HepG2 (cell line): ENCODE results near the gene GNB3. TPM values are rescaled to one million over a fixed set of nuclear protein-coding genes. Genes with fewer than 3 reads are reported as not detected.

Experiments
- ATAC-seq: fragments of 200-7000 bp; cut with Tn5 transposase; 3 replicates; pipeline ENCODE4 v1.9.1; 2020; ENCODE audit warnings: mild to moderate bottlenecking, moderate library complexity
- BruUV-seq: library from RNA; stranded (reverse); fragments of 400-500 nt; replicated peaks from 2 replicates; lab custom pipeline; 2021; lab: Mats Ljungman, UMichigan
- CTCF ChIA-PET: fragments of 300-600 bp; formaldehyde crosslinking; extraction: SDS; loops from one replicate; lab custom pipeline; 2021; ENCODE audit warnings: low total read pairs, inconsistent platforms, low intra/inter-chr PET ratio; lab: Yijun Ruan, JAX
- POLR2A ChIA-PET: fragments of 350-600 bp; sonication (Branson Sonifier 250); formaldehyde crosslinking; loops from one replicate; lab custom pipeline; 2020; ENCODE audit warnings: antibody characterized with exemption, inconsistent platforms; lab: Yijun Ruan, JAX
- DNase-seq: peaks from one replicate; pipeline ENCODE4 v3.0.0-alpha.2; 2015; ENCODE audit warnings: low spot score
- FAIRE-seq: peaks from 3 replicates; lab custom pipeline; 2011; peaks lifted over from hg19 to GRCh38; lab: Jason Lieb, UNC
- H2AFZ ChIP-seq: one replicate; pipeline ENCODE4 v1.6.1; 2011; ENCODE audit warnings: low read length, inconsistent platforms
- H3K27ac ChIP-seq: fragments of 300-600 bp; 3 replicates; pipeline ENCODE4 v1.8.0; 2011; ENCODE audit warnings: mixed run types, mild to moderate bottlenecking, mixed read lengths, low read length, inconsistent platforms; ENCODE audit not compliant: insufficient read depth; ENCODE audit errors: extremely low read length
- H3K27me3 ChIP-seq, 2 experiments: fragments of 200-600 bp in 1 of 2; 2 replicates in 1 of 2; 3 replicates in 1 of 2; pipeline versions ENCODE4 v1.6.0 to v1.8.0; 2011; ENCODE audit warnings: low read length in 2 of 2, mild to moderate bottlenecking in 2 of 2, moderate library complexity in 2 of 2, inconsistent platforms in 1 of 2; ENCODE audit not compliant: insufficient read depth in 2 of 2, control insufficient read depth in 1 of 2
- H3K36me3 ChIP-seq, 2 experiments: fragments of 200-600 bp in 1 of 2; replicated peaks in 1 of 2; 2 replicates in 1 of 2; 3 replicates in 1 of 2; pipeline versions ENCODE4 v1.5.1 to v1.8.0; 2011; ENCODE audit warnings: low read length in 2 of 2, inconsistent platforms in 1 of 2; ENCODE audit not compliant: insufficient read depth in 2 of 2, control insufficient read depth in 1 of 2
- H3K4me1 ChIP-seq: 2 replicates; pipeline ENCODE4 v1.5.1; 2012; ENCODE audit warnings: low read length, inconsistent platforms; ENCODE audit not compliant: insufficient read depth
- H3K4me2 ChIP-seq: 2 replicates; pipeline ENCODE4 v1.6.0; 2011; ENCODE audit warnings: low read depth, low read length, inconsistent platforms
- H3K4me3 ChIP-seq, 3 experiments: fragments of 200-600 bp in 1 of 3; sonication (generic), shearing (Covaris generic) in 1 of 3; replicated peaks in 1 of 3; 2 replicates each; pipeline ENCODE4 v1.5.1; 2011 to 2016; ENCODE audit warnings: low read length in 3 of 3, inconsistent platforms in 2 of 3, low read depth in 2 of 3, mild to moderate bottlenecking in 2 of 3, control low read depth in 1 of 3, mixed read lengths in 1 of 3; ENCODE audit not compliant: insufficient read depth in 1 of 3
- H3K79me2 ChIP-seq: one replicate; pipeline ENCODE4 v1.6.1; 2011; ENCODE audit warnings: low read length, inconsistent platforms; ENCODE audit not compliant: insufficient read depth
- H3K9ac ChIP-seq: 2 replicates; pipeline ENCODE4 v1.6.0; 2011; ENCODE audit warnings: mild to moderate bottlenecking, low read depth, low read length, inconsistent platforms; ENCODE audit not compliant: insufficient read depth
- H3K9me3 ChIP-seq: 2 replicates; pipeline ENCODE4 v1.5.1; 2012; ENCODE audit warnings: mild to moderate bottlenecking, low read length
- H4K20me1 ChIP-seq: 2 replicates; pipeline ENCODE4 v1.6.0; 2011; ENCODE audit warnings: inconsistent platforms, mild to moderate bottlenecking, low read length, moderate library complexity; ENCODE audit not compliant: insufficient read depth
- CEBPB ChIP-seq: IDR thresholded peaks from 2 replicates; pipeline ENCODE4 v1.6.1; 2011; ENCODE audit warnings: low read depth, low read length, improper control_type of control experiment, borderline replicate concordance
- CEBPG ChIP-seq: IDR thresholded peaks from 2 replicates; pipeline ENCODE4 v1.6.1; 2016
- SOX13 ChIP-seq, 3 experiments: fragments of 450-650 bp in 1 of 3; sonication (generic) in 1 of 3; formaldehyde crosslinking in 1 of 3; IDR thresholded peaks in 2 of 3; conservative IDR thresholded peaks in 1 of 3; 2 replicates each; pipeline versions ENCODE4 v1.5.0 to v1.6.1; 2016 to 2020; ENCODE audit warnings: antibody characterized with exemption in 1 of 3, mild to moderate bottlenecking in 1 of 3, missing compliant biosample characterization in 1 of 3, missing genetic modification reagents in 1 of 3, moderate library complexity in 1 of 3
- ZNF20 ChIP-seq: sonication (generic); formaldehyde crosslinking; IDR thresholded peaks from 2 replicates; pipeline ENCODE4 v1.4.0; 2020; ENCODE audit warnings: mild to moderate bottlenecking, moderate library complexity, missing genetic modification reagents
- ZNF224 ChIP-seq: sonication (generic); formaldehyde crosslinking; IDR thresholded peaks from 2 replicates; pipeline ENCODE4 v1.5.0; 2020; ENCODE audit warnings: mild to moderate bottlenecking, missing genetic modification reagents
- ZNF264 ChIP-seq: sonication (generic); formaldehyde crosslinking; IDR thresholded peaks from 2 replicates; pipeline ENCODE4 v1.4.0; 2020; ENCODE audit warnings: missing genetic modification reagents
- ZNF543 ChIP-seq: sonication (generic); formaldehyde crosslinking; IDR thresholded peaks from 2 replicates; pipeline ENCODE4 v1.4.0; 2020; ENCODE audit warnings: mild to moderate bottlenecking, missing genetic modification reagents
- ZSCAN30 ChIP-seq: sonication (generic); formaldehyde crosslinking; IDR thresholded peaks from 2 replicates; pipeline ENCODE4 v1.5.0; 2020; ENCODE audit warnings: mild to moderate bottlenecking, missing genetic modification reagents
- WGBS: methylation state at CpG from one replicate; pipeline ENCODE4 v1.1.6; 2017; ENCODE audit warnings: low lambda C conversion rate; 5-methylcytosine and 5-hydroxymethylcytosine counted together
- in situ Hi-C: cut with HindIII; loops from 2 replicates; pipeline ENCODE4 v1.10.0; 2017; ENCODE audit warnings: low pct_unique_long_range_greater_than_20kb; ENCODE audit not compliant: extremely low pct_ligation_motif_present
- intact Hi-C: fragments of 100-400 bp; cut with micrococcal nuclease; formaldehyde crosslinking; loops from one replicate; pipeline ENCODE4 v1.10.0; 2022; ENCODE audit not compliant: unreplicated experiment
- polyA plus RNA-seq, 8 experiments: library from polyadenylated mRNA; depleted of rRNA in 3 of 8; stranded (reverse) in 7 of 8; unstranded in 1 of 8; fragments of >200 nt; fragmentation: Illumina TruSeq in 4 of 8; extraction: Trizol in 4 of 8; gene quantifications; 2 replicates each; pipeline versions ENCODE4 v1.2.1 to v1.2.3, GENCODE V29; 2011 to 2016; ENCODE audit warnings: low read depth in 4 of 8, missing spikeins in 1 of 8, mixed read lengths in 1 of 8; ENCODE audit not compliant: insufficient read depth in 1 of 8
- total RNA-seq, 5 experiments: library from RNA; depleted of rRNA; stranded (reverse); fragments of >200 nt; fragmentation: Illumina TruSeq; extraction: Trizol; gene quantifications; 2 replicates each; pipeline ENCODE4 v1.2.3, GENCODE V29; 2016; ENCODE audit warnings: low read depth in 1 of 5
- TF ChIP-seq, protein P1 (sequence below): sonication (generic); formaldehyde crosslinking; IDR thresholded peaks from 2 replicates; pipeline ENCODE4 v1.4.0; 2020; ENCODE audit warnings: missing genetic modification reagents
- TF ChIP-seq, protein P2 (sequence below): sonication (generic); formaldehyde crosslinking; IDR thresholded peaks from 2 replicates; pipeline ENCODE4 v1.4.0; 2020; ENCODE audit warnings: missing genetic modification reagents
- TF ChIP-seq, protein P3 (sequence below): sonication (generic); formaldehyde crosslinking; conservative IDR thresholded peaks from 2 replicates; pipeline ENCODE4 v1.4.0; 2020; ENCODE audit warnings: missing genetic modification reagents

Gene GNB3
- total and polyA plus RNA-seq, 2 of the 13 experiments (the other 11 are each of a cell fraction or from before 2014, with no cell fraction given): 1.3 to 3.6 TPM

DNA sequence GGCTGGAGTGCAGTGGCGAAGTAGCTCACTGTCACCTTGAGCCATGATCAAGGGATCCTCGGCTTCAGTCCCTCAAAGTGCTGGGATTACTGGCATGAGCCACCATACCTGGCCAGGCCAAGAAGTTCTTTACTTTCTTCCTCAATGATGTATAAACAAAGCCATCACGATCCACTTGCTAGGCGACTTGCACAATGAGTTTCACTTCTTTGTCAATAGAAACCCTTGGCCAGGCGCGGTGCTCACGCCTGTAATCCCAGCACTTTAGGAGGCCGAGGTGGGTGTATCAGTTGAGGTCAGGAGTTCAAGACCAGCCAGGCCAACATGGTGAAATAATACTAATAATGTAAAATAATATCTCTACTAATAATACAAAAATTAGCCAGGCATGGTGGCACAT is 46.7 kb downstream of the GNB3 start:
- ATAC-seq: no peak
- Histone ChIP-seq H3K27ac (peak overlapping the region; percentile 61), H3K79me2 (no peaks in the 10 kb centered on the region), H3K9ac (no peak overlapping the region), H4K20me1 (no peaks in the 10 kb centered on the region), H3K9me3 (no peaks in the 10 kb centered on the region), H3K36me3 (peaks cover 0 to 1% of the 10 kb centered on the region in 2 experiments; a peak in 2 of 5 replicates), H3K4me2 (no peak overlapping the region; the same call in 1 of the 2 replicates), H3K4me1 (peaks cover 59% of the 10 kb centered on the region), H3K4me3 (no peak overlapping the region), H3K27me3 (no peaks in the 10 kb centered on the region; a peak in 1 of 5 replicates)
- in situ Hi-C loops: no loop called here
- intact Hi-C loops: no loop called here
- CTCF ChIA-PET: no interaction called here
- no TSS peak for BruUV-seq
- DNase-seq: no peak
- POLR2A ChIA-PET: interaction anchor here (1.8 to 3.0 kb wide), 2 partner anchors 15 to 56 kb away, joined by 4 to 25 read pairs; partner anchors contain the start of genes C12orf57, RNU7-1 and SPSB2
- TF ChIP-seq, protein P1, sequence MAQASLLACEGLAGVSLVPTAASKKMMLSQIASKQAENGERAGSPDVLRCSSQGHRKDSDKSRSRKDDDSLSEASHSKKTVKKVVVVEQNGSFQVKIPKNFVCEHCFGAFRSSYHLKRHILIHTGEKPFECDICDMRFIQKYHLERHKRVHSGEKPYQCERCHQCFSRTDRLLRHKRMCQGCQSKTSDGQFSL (CRISPR knock-in tag): no peak
- TF ChIP-seq, protein P2, sequence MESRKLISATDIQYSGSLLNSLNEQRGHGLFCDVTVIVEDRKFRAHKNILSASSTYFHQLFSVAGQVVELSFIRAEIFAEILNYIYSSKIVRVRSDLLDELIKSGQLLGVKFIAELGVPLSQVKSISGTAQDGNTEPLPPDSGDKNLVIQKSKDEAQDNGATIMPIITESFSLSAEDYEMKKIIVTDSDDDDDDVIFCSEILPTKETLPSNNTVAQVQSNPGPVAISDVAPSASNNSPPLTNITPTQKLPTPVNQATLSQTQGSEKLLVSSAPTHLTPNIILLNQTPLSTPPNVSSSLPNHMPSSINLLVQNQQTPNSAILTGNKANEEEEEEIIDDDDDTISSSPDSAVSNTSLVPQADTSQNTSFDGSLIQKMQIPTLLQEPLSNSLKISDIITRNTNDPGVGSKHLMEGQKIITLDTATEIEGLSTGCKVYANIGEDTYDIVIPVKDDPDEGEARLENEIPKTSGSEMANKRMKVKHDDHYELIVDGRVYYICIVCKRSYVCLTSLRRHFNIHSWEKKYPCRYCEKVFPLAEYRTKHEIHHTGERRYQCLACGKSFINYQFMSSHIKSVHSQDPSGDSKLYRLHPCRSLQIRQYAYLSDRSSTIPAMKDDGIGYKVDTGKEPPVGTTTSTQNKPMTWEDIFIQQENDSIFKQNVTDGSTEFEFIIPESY (CRISPR knock-in tag): peak; percentile 89
- TF ChIP-seq ZNF224 (CRISPR knock-in tag) (no peak), CEBPG (CRISPR knock-in tag) (0 out of 2 replicates have a peak, but pooled peaks have one; percentile 13), ZSCAN30 (CRISPR knock-in tag) (no peak), ZNF543 (no peak), SOX13 (IDR thresholded peaks at IDR 0.05) (no peak), SOX13 (CRISPR knock-in tag; conservative IDR thresholded peaks at IDR 0.05 in 1 of 2, IDR thresholded peaks at IDR 0.05 in 1 of 2) (0 out of 4 replicates have a peak, but pooled peaks of 1 of the 2 experiments have one; percentile 6), ZNF264 (no peak), ZNF20 (CRISPR knock-in tag) (no peak), CEBPB (0 out of 2 replicates have a peak, but pooled peaks have one; percentile 18)
- TF ChIP-seq, protein P3, sequence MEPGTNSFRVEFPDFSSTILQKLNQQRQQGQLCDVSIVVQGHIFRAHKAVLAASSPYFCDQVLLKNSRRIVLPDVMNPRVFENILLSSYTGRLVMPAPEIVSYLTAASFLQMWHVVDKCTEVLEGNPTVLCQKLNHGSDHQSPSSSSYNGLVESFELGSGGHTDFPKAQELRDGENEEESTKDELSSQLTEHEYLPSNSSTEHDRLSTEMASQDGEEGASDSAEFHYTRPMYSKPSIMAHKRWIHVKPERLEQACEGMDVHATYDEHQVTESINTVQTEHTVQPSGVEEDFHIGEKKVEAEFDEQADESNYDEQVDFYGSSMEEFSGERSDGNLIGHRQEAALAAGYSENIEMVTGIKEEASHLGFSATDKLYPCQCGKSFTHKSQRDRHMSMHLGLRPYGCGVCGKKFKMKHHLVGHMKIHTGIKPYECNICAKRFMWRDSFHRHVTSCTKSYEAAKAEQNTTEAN (CRISPR knock-in tag): no peak
- TF ChIP-seq, all 625 proteins: peak for 4
- FAIRE-seq: no peak
- H2AFZ ChIP-seq: no peak overlapping the region
- WGBS: 82% methylated on average over 8 of the region's 8 CpGs
